Measurements from ENCODE around the gene PRSS57. TPM values are rescaled to one million over a fixed set of nuclear protein-coding genes. Genes with fewer than 3 reads are reported as not detected.
"Not testable (repeated sequence)": the region's sequence is repeated elsewhere in the genome, so short reads cannot be mapped to it uniquely, and the experiment has no call there.

PRSS57 gene
- total RNA-seq, 1 donor from 2014 or later: not detected

DNA sequence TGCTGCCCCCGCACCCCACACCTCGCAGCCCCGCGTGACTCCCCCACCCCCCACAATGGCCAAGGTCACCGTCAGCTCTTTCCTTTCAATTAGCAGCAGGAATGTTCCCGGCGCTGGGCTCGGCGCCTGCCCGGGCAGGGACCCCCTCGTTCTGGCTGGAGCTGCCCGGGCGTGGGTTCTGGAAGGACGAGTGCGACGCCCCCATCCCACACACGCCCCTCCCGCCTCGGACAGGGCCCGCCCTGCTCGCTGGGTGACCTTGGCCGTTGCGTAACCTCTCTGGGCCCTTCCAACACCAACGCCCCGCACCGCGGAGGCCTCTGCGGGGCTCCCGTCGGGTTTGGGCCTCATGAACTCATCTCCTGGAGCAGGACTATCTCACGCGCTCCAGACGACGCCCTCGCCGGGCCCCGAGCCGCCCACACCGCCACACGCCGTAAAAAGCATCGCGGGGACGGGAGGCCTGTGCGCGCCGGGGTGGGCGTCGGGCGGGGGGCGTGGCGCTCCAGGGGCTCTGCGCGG lies 23.8 kb upstream of the PRSS57 start:
- Mint-ChIP-seq H3K27me3 (ENCODE audit: insufficient read depth) (peaks cover 11% of the 10 kb centered on the region), H3K36me3 (ENCODE audit: low read depth) (no peaks in the 10 kb centered on the region), H3K4me1 (ENCODE audit: low read depth) (no peaks in the 10 kb centered on the region), H3K9me3 (peaks cover 8% of the 10 kb centered on the region), H3K4me3 (no peak overlapping the region), H3K27ac (no peak overlapping the region)
- DNase-seq (ENCODE audit: low spot score): no peak
- intact Hi-C loops (cut with micrococcal nuclease): no loop called here

DNA sequence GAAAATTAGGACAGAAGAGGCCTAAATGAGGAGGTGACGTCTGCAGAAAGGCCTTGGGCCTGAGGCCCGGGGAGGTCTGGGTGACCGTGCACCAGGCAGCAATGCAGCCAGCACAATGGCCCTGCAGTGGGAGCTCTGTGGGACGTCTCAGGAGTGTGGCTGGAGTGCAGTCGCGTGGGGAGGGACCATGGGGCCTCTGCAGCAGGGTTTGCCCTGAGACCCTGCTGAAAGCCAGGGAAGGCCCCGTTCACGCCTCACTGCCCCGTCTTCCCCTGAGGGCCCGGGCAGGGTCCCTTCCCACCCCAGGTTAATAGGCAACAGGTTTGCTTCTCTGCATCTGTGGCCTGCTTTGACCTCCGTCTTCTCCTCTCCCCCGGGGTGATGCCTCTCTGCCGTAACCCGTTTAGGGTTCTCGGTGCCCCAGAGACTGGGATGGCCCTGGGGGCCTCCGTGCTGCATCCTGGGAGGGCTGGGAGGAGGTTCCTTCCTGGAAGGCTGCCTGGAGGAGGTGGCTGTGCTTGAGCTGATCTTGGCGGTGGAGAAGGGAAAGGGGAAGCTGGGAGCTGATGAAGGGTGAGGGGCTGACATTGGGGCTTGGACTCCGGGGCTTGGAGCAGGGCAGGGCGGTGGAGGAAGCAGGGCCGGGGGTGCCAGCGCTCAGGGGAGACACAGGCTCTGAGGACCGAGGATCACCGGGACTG lies 23.1 kb upstream of the PRSS57 start:
- no peaks in the 10 kb centered on the region for H3K4me1 Mint-ChIP-seq (ENCODE audit: low read depth)
- no peak for DNase-seq (ENCODE audit: low spot score)
- peaks cover 8% of the 10 kb centered on the region for H3K9me3 Mint-ChIP-seq
- intact Hi-C loops (cut with micrococcal nuclease): no loop called here
- peaks cover 11% of the 10 kb centered on the region for H3K27me3 Mint-ChIP-seq (ENCODE audit: insufficient read depth)
- H3K36me3 Mint-ChIP-seq (ENCODE audit: low read depth): no peaks in the 10 kb centered on the region
- H3K4me3 Mint-ChIP-seq: no peak overlapping the region
- no peak overlapping the region for H3K27ac Mint-ChIP-seq

DNA sequence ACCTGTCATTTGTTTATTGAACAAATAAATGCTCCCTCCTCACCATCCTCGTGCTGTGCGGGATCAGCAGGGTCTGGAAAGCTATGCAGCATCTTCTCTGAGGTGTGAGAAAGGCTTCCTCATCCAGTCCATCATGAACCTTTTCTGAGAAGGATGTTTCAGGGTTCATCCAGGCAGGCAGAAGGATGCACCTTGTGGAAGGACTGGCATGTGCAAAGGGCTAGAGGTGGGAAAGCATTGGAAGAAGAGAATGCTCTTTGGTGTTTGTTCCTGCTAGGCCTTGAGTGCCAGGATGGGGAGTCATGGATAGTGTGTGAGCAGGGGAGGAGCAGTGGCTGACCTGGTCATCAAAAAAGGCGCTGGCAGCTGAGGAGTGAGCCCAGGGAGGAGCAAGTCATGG lies 20.1 kb upstream of the PRSS57 start:
- Mint-ChIP-seq H3K4me3 (no peak overlapping the region), H3K27me3 (ENCODE audit: insufficient read depth) (peaks cover 13% of the 10 kb centered on the region), H3K36me3 (ENCODE audit: low read depth) (no peaks in the 10 kb centered on the region), H3K4me1 (ENCODE audit: low read depth) (no peaks in the 10 kb centered on the region), H3K27ac (no peak overlapping the region), H3K9me3 (peaks cover 8% of the 10 kb centered on the region)
- intact Hi-C loops (cut with micrococcal nuclease): no loop called here
- DNase-seq (ENCODE audit: low spot score): no peak

DNA sequence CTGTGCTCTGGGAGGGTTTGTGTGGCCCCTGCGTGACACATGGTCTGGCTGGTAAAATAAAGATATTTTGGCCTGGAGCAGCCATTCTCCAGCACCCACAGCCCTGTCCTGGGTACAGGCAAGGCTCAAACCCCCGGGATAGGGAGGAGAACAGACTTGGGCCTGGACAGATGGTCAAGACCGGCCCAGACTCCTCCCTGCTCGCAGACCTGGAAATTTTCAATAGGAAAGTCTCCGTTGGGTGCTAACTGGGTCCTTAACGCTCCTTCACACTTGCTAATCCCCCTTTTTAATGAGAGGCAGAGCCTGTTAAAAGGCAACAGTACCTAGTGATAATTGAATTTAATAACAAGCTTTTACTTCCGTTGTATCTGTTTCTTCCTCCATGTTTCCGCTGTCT lies 16.0 kb upstream of the PRSS57 start:
- Mint-ChIP-seq H3K9me3 (peaks cover 8% of the 10 kb centered on the region), H3K36me3 (ENCODE audit: low read depth) (peaks cover 2% of the 10 kb centered on the region), H3K27ac (no peak overlapping the region), H3K4me3 (no peak overlapping the region), H3K4me1 (ENCODE audit: low read depth) (no peaks in the 10 kb centered on the region), H3K27me3 (ENCODE audit: insufficient read depth) (peaks cover 27% of the 10 kb centered on the region)
- intact Hi-C loops (cut with micrococcal nuclease): no loop called here
- DNase-seq (ENCODE audit: low spot score): no peak

DNA sequence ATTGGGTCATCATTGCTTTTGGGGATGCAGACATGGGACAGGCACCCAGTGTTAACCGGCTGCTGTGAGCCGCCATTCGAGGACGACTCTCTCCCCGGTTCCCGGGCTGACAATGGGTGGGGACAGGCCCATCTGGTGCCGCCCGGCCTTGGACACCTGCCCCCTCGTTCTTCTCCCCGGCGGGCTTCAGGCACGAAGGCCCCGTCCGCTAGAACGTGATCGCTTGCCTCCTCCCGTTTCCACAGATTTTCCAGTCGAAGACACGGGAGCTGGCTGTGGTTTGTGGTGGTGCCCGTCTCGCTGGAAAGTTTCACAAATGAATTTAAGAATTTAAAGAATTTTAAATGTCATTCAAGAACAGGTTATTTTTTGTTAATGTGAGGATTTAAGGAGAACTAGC lies 15.5 kb upstream of the PRSS57 start:
- H3K4me3 Mint-ChIP-seq: no peak overlapping the region

DNA sequence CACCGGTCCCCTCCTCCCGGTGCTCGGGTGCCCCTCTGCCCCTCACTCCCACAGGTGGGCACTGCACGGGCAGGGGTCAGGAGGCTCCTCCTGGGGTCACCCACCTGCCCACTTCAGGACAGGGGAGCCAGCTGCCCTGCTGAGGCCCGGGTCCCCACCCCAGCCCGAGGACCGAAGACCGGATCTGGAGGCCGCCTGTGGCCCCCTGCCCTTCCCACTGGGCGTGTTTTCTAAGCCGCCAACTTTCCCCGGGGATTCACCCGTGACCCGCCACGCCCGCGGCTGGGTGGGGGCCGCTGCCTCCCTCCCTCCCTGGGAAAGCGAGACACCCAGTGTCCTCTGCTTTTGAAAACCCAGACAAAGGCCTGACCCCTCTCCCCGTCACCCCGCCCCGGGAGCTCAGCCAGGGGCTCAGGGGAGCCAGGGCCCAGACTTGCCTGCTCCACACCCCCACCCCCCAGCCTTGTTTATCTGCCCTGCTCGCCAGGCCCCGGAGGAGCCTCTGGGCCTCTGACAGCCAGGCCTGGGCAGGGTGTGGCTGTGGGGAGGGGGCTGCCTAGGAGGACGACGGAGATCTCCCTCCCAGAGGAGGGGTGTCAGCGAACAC lies 14.8 kb upstream of the PRSS57 start:
- Mint-ChIP-seq H3K4me1 (ENCODE audit: low read depth) (no peaks in the 10 kb centered on the region), H3K4me3 (no peak overlapping the region), H3K27ac (no peak overlapping the region), H3K9me3 (no peaks in the 10 kb centered on the region), H3K36me3 (ENCODE audit: low read depth) (peaks cover 2% of the 10 kb centered on the region), H3K27me3 (ENCODE audit: insufficient read depth) (peaks cover 32% of the 10 kb centered on the region)
- DNase-seq (ENCODE audit: low spot score): no peak
- intact Hi-C loops (cut with micrococcal nuclease): no loop called here

More for the DNA sequence above, 15.5 kb upstream of the PRSS57 start:
- H3K9me3 Mint-ChIP-seq: peaks cover 6% of the 10 kb centered on the region
- H3K27ac Mint-ChIP-seq: no peak overlapping the region
- no peaks in the 10 kb centered on the region for H3K4me1 Mint-ChIP-seq (ENCODE audit: low read depth)
- intact Hi-C loops (cut with micrococcal nuclease): no loop called here
- H3K27me3 Mint-ChIP-seq (ENCODE audit: insufficient read depth): peaks cover 29% of the 10 kb centered on the region
- H3K36me3 Mint-ChIP-seq (ENCODE audit: low read depth): peaks cover 2% of the 10 kb centered on the region
- DNase-seq (ENCODE audit: low spot score): no peak

DNA sequence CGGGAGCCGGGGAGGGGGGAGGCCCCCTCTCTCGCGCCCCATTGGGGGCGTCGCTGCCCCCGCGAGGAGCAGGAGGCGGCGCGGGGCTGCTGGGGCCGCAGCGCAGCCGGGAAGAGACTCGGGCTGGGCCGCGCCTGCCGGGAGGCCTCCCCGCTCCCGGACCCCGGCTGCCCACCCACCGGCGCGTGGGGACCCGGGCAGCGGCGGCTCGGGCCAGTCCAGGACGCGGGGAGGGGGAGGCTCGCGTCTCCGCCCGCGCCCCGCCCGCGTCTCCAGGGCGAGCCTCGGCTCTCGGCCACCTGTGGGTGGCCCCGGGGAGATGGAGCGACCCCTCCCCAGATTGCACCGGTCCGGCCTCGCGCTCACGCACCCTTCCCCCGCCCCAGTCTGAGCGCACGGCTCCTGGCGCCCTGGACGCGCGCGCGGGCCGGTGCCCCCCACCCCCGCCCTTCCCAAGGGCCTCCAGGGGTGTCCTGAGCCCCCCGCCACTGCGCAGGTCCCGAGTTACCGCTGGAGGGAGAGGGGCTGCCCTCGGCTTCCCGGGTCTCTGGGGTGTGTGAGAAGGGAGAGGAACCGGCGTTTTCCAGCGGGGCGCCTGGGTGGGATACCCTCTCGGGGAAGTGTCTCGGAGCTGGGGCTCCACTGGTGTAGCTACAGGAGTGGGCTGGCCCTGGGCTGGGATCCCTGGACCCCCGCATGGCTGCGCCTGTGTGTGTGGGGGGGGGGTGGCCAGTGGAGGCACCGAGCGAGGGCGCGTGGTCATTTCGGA lies 14.1 kb upstream of the PRSS57 start:
- no peak overlapping the region for H3K4me3 Mint-ChIP-seq
- no peak for DNase-seq (ENCODE audit: low spot score)
- H3K27me3 Mint-ChIP-seq (ENCODE audit: insufficient read depth): peaks cover 32% of the 10 kb centered on the region
- no peaks in the 10 kb centered on the region for H3K4me1 Mint-ChIP-seq (ENCODE audit: low read depth)
- H3K9me3 Mint-ChIP-seq: no peaks in the 10 kb centered on the region
- intact Hi-C loops (cut with micrococcal nuclease): no loop called here
- H3K27ac Mint-ChIP-seq: no peak overlapping the region
- peaks cover 2% of the 10 kb centered on the region for H3K36me3 Mint-ChIP-seq (ENCODE audit: low read depth)

DNA sequence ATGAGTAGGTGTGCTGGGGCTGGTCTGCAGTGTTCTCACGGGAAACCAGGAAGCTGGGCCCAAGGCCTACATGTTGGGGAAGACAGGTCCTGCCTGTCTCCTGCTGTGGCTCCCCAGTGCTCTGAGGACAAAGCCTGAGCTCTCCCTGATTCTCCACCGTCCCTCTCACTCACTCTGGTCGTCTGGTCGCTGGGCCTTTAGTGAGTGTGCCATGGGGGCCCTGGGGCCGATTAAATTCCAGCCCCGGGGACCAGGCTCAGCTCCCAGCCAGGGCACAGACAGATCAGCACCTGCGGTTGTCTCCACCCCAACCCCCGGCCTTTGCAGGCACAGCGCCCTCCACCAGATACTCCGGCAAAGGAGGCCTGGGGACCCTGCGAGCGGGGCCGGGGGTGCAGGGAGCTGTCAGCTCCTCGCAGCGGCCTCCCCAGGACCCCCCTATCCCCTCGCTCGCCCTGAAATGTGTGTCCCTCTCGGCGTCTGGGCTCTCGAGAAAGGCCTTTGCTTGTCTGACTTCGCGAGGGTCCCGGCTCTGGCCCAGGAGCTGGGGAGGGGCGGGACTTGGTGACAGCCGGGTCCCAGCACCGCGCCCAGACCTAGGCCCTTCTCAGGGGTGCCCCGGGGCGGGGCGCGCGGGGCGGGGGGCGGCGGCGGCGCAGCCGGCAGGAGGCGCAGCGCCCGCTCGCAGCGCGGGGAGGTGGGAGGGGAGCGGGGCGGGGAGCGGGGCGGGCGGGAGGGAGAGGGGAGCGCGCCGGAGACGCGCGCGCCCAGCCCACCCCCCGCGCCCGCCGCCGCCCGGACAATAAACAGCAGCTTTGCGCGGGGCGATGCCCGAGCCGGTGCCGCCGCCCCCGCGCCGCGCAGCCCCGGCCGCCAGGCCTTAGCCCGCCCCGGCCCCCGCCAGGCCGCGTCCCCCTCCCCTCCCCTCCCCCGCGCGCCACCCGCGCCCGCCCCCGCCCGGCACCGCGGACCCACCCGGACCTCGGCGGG lies 13.2 kb upstream of the PRSS57 start, which contains the start of gene PALM:
PALM (plus strand) TSS at position 782 of the 990 bp plus-strand sequence. CDS start 212 bp downstream, outside the sequence.
- no peak within 1 kb of the TSS for H3K27ac Mint-ChIP-seq
- peaks cover 32% of the 10 kb centered on the region for H3K27me3 Mint-ChIP-seq (ENCODE audit: insufficient read depth)
- H3K36me3 Mint-ChIP-seq (ENCODE audit: low read depth): peaks cover 2% of the 10 kb centered on the region
- H3K9me3 Mint-ChIP-seq: no peaks in the 10 kb centered on the region
- intact Hi-C loops (cut with micrococcal nuclease): no loop called here
- no peak for DNase-seq (ENCODE audit: low spot score)
- no peak within 1 kb of the TSS for H3K4me3 Mint-ChIP-seq
- H3K4me1 Mint-ChIP-seq (ENCODE audit: low read depth): no peaks in the 10 kb centered on the region

DNA sequence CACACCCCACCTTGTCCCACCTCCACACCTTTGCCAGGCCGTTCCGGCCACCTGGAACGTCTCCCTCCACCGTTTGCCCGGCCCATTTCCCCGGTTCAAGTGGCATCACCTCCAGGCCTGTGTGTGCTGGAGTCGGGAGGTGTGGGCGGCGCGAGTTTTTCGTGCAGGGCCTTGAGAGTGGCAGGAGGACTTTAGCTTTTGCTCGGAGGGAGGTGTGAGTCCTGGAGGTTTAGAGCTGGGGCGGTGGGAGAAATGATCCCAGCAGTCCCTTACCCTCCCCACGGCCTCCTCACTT lies 9.1 kb upstream of the PRSS57 start:
- Mint-ChIP-seq H3K4me3 (no peak overlapping the region), H3K36me3 (ENCODE audit: low read depth) (peaks cover 2% of the 10 kb centered on the region), H3K9me3 (no peaks in the 10 kb centered on the region), H3K27me3 (ENCODE audit: insufficient read depth) (peaks cover 28% of the 10 kb centered on the region), H3K27ac (no peak overlapping the region), H3K4me1 (ENCODE audit: low read depth) (no peaks in the 10 kb centered on the region)
- intact Hi-C loops (cut with micrococcal nuclease): no loop called here
- DNase-seq (ENCODE audit: low spot score): no peak

DNA sequence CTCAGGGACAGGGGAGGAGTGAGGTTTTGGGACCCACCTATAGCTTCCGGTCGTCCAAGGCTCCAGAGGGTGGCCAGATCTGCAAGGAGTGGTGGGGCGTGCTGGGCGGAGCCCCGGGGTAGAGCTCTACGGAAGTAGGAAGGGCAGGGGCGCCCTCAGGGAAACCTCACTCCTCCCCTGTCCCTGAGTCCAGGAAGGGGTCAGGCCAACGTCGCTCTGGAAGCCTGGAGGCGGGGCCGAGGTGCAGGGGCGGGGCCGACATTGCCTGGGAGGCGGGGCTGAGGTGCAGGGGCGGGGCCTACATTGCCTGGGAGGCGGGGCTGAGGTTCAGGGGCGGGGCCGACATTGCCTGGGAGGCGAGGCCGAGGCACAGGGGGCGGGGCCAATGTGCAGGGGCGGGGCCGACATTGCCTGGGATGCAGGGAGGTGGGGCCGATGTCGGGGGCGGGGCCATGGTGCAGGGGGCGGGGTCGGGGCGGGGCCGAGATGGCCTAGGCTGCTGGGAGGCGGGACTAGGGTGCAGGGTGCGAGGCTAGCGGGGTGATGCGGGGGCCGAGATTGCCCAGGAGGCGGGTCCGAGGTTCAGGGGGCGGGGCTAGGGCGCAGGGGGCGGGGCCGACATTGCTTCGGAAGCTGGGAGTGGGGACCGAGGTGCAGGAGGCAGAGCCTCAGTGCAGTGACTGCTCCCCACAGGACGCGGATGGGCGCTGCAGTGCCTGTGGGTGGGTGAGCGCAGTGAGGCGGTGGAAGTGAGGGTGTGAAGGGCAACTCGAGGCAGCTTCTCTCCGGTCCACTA lies 8.6 kb upstream of the PRSS57 start:
- H3K4me1 Mint-ChIP-seq (ENCODE audit: low read depth): no peaks in the 10 kb centered on the region
- H3K27ac Mint-ChIP-seq: no peak overlapping the region
- peaks cover 28% of the 10 kb centered on the region for H3K27me3 Mint-ChIP-seq (ENCODE audit: insufficient read depth)
- intact Hi-C loops (cut with micrococcal nuclease): loop anchor here (1.0 kb wide), 1 partner anchor 24 kb away; no protein-coding TSS in a partner anchor
- peak; percentile 45 for DNase-seq (ENCODE audit: low spot score)
- no peak overlapping the region for H3K4me3 Mint-ChIP-seq
- peaks cover 2% of the 10 kb centered on the region for H3K36me3 Mint-ChIP-seq (ENCODE audit: low read depth)
- no peaks in the 10 kb centered on the region for H3K9me3 Mint-ChIP-seq

DNA sequence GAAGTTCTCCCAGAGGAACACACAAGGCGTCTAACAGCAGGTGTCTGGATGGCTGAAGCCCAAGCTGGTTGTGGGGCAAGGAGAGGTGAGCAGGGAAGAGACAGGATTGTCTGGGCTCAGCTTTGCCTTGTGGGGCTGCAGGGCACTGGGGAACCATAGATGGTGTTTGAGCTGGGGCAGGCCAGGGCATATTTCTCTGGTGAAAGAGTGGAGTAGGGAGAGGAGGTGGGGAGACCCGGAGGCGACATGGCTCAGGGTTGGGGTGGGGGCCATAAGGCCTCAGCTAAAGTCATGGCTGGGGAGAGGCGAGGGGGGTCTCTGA lies 8.0 kb upstream of the PRSS57 start:
- no peak for DNase-seq (ENCODE audit: low spot score)
- H3K9me3 Mint-ChIP-seq: no peaks in the 10 kb centered on the region
- H3K36me3 Mint-ChIP-seq (ENCODE audit: low read depth): peaks cover 2% of the 10 kb centered on the region
- H3K4me1 Mint-ChIP-seq (ENCODE audit: low read depth): no peaks in the 10 kb centered on the region
- no peak overlapping the region for H3K4me3 Mint-ChIP-seq
- no peak overlapping the region for H3K27ac Mint-ChIP-seq
- H3K27me3 Mint-ChIP-seq (ENCODE audit: insufficient read depth): peaks cover 28% of the 10 kb centered on the region
- intact Hi-C loops (cut with micrococcal nuclease): loop anchor here (1.0 kb wide), 1 partner anchor 23 kb away; no protein-coding TSS in a partner anchor

DNA sequence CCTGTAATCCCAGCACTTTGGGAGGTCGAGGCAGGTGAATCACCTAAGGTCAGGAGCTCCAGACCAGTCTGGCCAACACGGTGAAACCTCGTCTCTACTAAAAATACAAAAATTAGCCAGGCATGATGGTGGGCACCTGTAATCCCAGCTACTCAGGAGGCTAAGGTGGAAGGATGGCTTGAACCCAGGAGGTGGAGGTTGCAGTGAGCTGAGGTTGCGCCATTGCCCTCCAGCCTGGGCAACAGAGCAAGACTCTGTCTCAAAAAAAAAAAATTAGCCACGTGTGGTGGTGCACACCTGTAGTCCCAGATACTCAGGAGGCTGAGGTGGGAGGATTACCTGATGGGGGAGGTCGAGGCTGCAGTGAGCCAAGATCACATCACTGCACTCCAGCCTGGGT lies 7.6 kb upstream of the PRSS57 start:
- DNase-seq (ENCODE audit: low spot score); H3K27ac Mint-ChIP-seq; H3K36me3 Mint-ChIP-seq (ENCODE audit: low read depth); H3K9me3 Mint-ChIP-seq; H3K4me1 Mint-ChIP-seq (ENCODE audit: low read depth); H3K4me3 Mint-ChIP-seq: not testable (repeated sequence)
- peaks cover 24% of the 10 kb centered on the region for H3K27me3 Mint-ChIP-seq (ENCODE audit: insufficient read depth)
- intact Hi-C loops (cut with micrococcal nuclease): loop anchor here (1.0 kb wide), 1 partner anchor 23 kb away; no protein-coding TSS in a partner anchor

Data from activated T-helper 1 cell treated with anti-CD3 and anti-CD28 coated beads, Interleukin-12 subunit alpha, Interleukin-12 subunit beta, Interleukin-2, Interleukin-4 antibody, amounts not matched to agents 30 ng/mL and 10 ng/mL and 1 ng/mL, durations not matched to agents 14 hours and 24 hours and 36 hours (primary cell).